Psoas muscle (tissue), 8 donors: Measurements from ENCODE around the gene FAP. TPM values are rescaled to one million over a fixed set of nuclear protein-coding genes. Genes with fewer than 3 reads are reported as not detected.

Experiments used
- ATAC-seq, 4 donors: fragments of 200-7000 bp; cut with Tn5 transposase; one replicate each; pipeline ENCODE4 v1.9.1; 2020; ENCODE audit warnings: moderate library complexity in 3 of 4, mild to moderate bottlenecking in 2 of 4
- DNase-seq, 2 donors: peaks; one replicate each; pipeline ENCODE4 v3.0.0-alpha.2; 2020
- H3K27ac ChIP-seq: fragments of 200-600 bp; one replicate; pipeline ENCODE4 v1.8.0; 2022
- H3K27me3 ChIP-seq, 3 donors: fragments of 200-600 bp in 1 of 3; one replicate each; pipeline versions ENCODE4 v1.6.1 to v1.8.0; 2013 to 2022; ENCODE audit warnings: low read length in 2 of 3, mild to moderate bottlenecking in 2 of 3, moderate library complexity in 1 of 3; ENCODE audit not compliant: insufficient read depth in 3 of 3
- H3K36me3 ChIP-seq, 2 donors: fragments of 200-600 bp in 1 of 2; one replicate each; pipeline versions ENCODE4 v1.6.1 to v1.8.0; 2013 to 2022; ENCODE audit warnings: low read depth in 1 of 2, mild to moderate bottlenecking in 1 of 2, moderate library complexity in 1 of 2; ENCODE audit not compliant: insufficient read depth in 1 of 2
- H3K4me1 ChIP-seq: fragments of 200-600 bp; one replicate; pipeline ENCODE4 v1.8.0; 2022
- H3K4me3 ChIP-seq: fragments of 200-600 bp; one replicate; pipeline ENCODE4 v1.8.0; 2022; ENCODE audit warnings: mild to moderate bottlenecking
- H3K9me3 ChIP-seq: fragments of 200-600 bp; one replicate; pipeline ENCODE4 v1.8.0; 2022
- WGBS, 3 donors: extraction: QIAGEN DNeasy Blood & Tissue Kit; methylation state at CpG; one replicate each; pipeline versions ENCODE4 v1.1.6 to v1.1.7; 2013; 5-methylcytosine and 5-hydroxymethylcytosine counted together
- intact Hi-C, 2 donors: fragments of 100-400 bp; cut with DNase I; formaldehyde crosslinking; loops; one replicate each; pipeline versions ENCODE4 v1.11.0 to v1.14.2; 2022
- polyA plus RNA-seq, 3 donors: library from polyadenylated mRNA; stranded (reverse); fragments of 200-250 nt; gene quantifications; one replicate each; pipeline ENCODE4 v1.2.3, GENCODE V29; 2013
- total RNA-seq, 4 donors: library from RNA; stranded (reverse); fragmentation: NEBNext Ultra II Directional in 2 of 4; extraction: Animal tissue kit (Norgen Biotek cat#: 25700) in 2 of 4; gene quantifications; one replicate each; pipeline versions ENCODE4 v1.2.1 to v1.2.4, GENCODE V29; 2021 to 2023
- TF ChIP-seq, protein P1 (sequence below): fragments of 200-600 bp; IDR thresholded peaks from one replicate; pipeline ENCODE4 v1.8.0; 2022; ENCODE audit warnings: antibody characterized with exemption
- donor health status: healthy with polysubstance abuse.
- donor health status: DM: no; HTN: no; CAD: no; lungs with moderate emphysema.
- donor health status: Bipolar disorder and iron deficiency.
- donor health status: healthy.
- donor health status: DM: yes; HTN: yes; CAD: no.
- donor health status: DM: no; HTN: no; CAD: no.
- donor health status: DM: no; HTN: no; CAD: no.
- donor health status: DM: yes; HTN: yes; CAD: no.

Gene FAP
- total and polyA plus RNA-seq, 7 donors: 0.96 to 7.5 (median 1.6) TPM

DNA sequence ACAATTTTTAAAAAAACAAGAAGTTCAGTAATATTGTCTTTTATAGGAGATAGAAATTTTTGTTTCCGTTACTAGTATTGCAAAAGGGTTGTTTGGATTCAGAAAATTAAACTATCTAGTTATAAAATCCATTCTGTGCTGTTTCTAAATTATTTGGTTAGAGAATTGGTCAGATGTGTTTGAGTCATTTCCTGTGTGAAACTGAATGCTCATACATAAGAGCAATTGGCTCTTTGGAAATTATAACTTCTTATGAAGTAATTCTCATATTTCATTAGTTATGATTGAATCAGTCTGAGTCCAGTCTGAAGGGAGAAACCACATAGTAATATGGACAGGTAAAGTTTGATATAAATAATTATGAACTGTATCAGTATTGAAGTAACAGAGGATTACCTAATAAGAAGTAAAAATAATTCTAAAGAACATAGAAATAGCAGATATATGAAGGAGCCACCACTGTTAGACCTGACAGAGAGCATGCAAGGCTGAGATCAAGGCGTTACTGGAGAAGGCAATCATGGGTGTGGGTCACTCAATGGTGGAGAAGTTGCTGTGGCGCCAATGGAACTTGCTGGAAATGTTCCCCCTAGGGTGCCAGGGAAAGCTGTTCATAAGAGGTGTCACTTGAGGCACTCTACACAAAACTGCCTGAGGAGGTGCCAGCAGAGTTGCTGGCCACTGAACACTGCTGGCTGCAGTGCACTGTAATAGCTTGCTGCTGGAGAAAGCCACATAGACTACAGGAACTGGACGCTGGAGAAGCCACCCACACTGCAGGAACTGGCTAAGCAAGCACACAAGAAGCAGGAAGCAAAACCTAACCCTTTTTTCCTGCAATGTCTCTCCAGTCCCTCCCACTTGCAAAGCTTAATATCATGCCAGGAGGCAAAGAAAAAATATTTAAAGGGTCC is 18.0 kb upstream of the FAP start:
- Histone ChIP-seq H3K27me3 (no peaks in the 10 kb centered on the region), H3K4me1 (no peaks in the 10 kb centered on the region), H3K27ac (peak overlapping the region; percentile 55), H3K4me3 (no peak overlapping the region), H3K9me3 (no peaks in the 10 kb centered on the region), H3K36me3 (no peaks in the 10 kb centered on the region)
- DNase-seq: peak; percentile 59 to 72
- ATAC-seq: peak; percentile 39 to 76 (median 67)
- 38 to 58% (median 49%) methylated on average over 4 of the region's 4 CpGs for WGBS, 3 donors
- intact Hi-C loops: no loop called here
- TF ChIP-seq, protein P1, sequence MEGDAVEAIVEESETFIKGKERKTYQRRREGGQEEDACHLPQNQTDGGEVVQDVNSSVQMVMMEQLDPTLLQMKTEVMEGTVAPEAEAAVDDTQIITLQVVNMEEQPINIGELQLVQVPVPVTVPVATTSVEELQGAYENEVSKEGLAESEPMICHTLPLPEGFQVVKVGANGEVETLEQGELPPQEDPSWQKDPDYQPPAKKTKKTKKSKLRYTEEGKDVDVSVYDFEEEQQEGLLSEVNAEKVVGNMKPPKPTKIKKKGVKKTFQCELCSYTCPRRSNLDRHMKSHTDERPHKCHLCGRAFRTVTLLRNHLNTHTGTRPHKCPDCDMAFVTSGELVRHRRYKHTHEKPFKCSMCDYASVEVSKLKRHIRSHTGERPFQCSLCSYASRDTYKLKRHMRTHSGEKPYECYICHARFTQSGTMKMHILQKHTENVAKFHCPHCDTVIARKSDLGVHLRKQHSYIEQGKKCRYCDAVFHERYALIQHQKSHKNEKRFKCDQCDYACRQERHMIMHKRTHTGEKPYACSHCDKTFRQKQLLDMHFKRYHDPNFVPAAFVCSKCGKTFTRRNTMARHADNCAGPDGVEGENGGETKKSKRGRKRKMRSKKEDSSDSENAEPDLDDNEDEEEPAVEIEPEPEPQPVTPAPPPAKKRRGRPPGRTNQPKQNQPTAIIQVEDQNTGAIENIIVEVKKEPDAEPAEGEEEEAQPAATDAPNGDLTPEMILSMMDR: no peak

DNA sequence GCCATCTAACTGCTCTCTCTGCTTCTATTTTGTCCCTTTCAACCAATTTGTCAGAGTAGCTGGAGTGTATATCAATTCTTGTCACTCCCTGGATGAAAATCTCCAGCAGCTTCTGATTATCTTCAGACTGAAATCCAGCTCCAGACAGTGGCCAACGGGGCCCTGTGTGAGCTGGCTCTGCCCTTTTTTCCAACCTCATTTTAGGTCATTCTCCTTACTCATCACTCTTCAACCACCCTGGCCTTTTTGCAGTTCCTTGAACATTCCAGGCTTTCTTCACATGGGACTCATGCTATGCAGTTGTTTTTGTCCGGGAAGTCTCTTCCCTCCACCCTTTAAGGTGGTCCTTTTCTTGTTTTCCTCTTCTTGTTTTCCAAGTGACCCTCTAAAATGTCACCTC is 15.4 kb upstream of the FAP start:
- H3K36me3 ChIP-seq: no peaks in the 10 kb centered on the region
- DNase-seq: no peak
- no peak for ATAC-seq
- intact Hi-C loops: no loop called here
- no peak overlapping the region for H3K27ac ChIP-seq
- H3K4me1 ChIP-seq: no peaks in the 10 kb centered on the region
- TF ChIP-seq, protein P1: no peak
- H3K9me3 ChIP-seq: no peaks in the 10 kb centered on the region
- no peaks in the 10 kb centered on the region for H3K27me3 ChIP-seq
- H3K4me3 ChIP-seq: no peak overlapping the region
- WGBS, 3 donors: 44 to 67% (median 64%) methylated on average over 2 of the region's 2 CpGs

DNA sequence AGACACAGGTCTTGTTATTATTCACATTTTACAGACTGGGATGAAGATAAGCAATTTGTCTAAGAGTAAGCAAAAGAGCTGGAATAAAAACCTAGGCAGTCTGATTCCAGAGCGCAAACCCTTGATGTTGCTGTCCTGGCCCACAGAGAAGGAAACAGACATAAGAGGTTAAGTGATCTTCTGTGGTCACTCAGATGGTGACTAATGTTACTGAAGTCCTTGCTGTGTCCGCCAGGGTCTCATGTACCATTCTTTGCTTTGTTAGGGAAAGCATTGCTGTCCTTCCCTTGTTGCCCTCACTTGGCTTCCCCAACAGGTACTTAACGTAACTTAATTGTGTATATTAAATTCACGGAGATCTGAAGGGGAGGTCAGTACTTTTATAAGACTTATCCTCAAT is 14.9 kb upstream of the FAP start:
- H3K4me3 ChIP-seq: no peak overlapping the region
- intact Hi-C loops: no loop called here
- no peak overlapping the region for H3K27ac ChIP-seq
- ATAC-seq (no peak), DNase-seq (no peak)
- 87 to 94% (median 90%) methylated on average over 4 of the region's 4 CpGs for WGBS, 3 donors
- no peaks in the 10 kb centered on the region for H3K4me1 ChIP-seq
- no peaks in the 10 kb centered on the region for H3K27me3 ChIP-seq
- H3K36me3 ChIP-seq: no peaks in the 10 kb centered on the region
- no peaks in the 10 kb centered on the region for H3K9me3 ChIP-seq
- TF ChIP-seq, protein P1: no peak

DNA sequence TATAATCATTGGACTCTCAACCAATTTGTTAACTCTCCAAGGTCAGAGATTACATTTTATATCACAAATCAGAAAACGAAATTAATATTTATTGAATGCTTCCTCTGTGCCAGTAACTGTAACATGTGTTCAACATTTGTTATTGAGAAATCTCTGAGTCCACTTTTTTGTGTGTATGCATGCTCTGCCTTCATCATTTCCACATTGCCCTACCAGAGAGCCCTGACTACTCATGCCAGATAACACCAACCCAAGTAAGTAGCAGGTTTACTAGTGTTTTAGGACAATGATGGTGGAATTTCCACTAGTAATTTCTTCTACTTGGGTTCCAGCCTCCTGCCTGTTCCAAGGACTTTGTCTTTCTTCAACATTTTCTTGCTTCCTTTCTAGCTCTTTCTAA is 14.2 kb upstream of the FAP start:
- no peaks in the 10 kb centered on the region for H3K27me3 ChIP-seq
- H3K27ac ChIP-seq: no peak overlapping the region
- DNase-seq: no peak
- intact Hi-C loops: no loop called here
- H3K4me3 ChIP-seq: no peak overlapping the region
- no peaks in the 10 kb centered on the region for H3K9me3 ChIP-seq
- 26 to 50% (median 33%) methylated on average over 1 of the region's 1 CpG for WGBS, 3 donors
- H3K4me1 ChIP-seq: no peaks in the 10 kb centered on the region
- H3K36me3 ChIP-seq: no peaks in the 10 kb centered on the region
- ATAC-seq: peak in 1 of 4 donors; percentile 46
- TF ChIP-seq, protein P1: no peak
